ENCODE results near the gene SIVA1. TPM values are rescaled to one million over a fixed set of nuclear protein-coding genes. Genes with fewer than 3 reads are reported as not detected.

The SIVA1 gene
- total RNA-seq, 6 experiments from 2014 or later: 38.1 to 252 (median 50.6) TPM

DNA sequence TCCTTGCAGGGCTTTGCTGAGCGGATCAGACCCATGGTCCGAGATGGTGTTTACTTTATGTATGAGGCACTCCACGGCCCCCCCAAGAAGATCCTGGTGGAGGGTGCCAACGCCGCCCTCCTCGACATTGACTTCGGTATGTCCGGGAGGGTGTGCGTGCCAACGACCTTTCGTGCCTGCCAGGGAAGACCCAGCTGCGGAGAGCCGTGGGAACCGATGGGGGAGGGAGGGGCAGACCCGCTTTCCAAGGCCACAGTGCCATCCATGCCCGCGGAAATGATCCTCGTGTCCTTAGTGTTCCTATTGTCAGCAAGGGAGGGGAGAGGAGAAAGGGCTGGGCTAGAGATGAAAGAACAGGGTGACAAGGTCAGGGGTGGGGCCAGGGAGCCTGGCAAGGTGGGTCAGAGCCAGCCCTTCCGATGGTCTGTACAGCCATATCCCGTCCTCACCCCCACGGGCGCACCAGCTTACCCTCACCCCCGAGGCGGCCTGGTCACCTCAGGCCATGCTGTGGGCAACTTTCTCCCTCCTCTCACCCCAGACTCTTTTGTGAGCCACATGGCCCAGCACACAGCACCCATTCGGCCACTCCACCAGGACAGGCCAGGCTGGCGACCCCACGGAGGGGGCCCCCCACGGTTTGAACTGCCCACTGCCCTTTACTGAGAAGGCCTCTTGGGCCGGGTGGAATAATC is 11.7 kb upstream of the SIVA1 start:
- intact Hi-C loops (cut with DNase I): no loop called here
- WGBS (ENCODE audit: insufficient coverage, low coverage, low lambda C conversion rate, missing lambda C conversion rate): 58% methylated on average over 8 of the region's 29 CpGs
- no peaks in the 10 kb centered on the region for H3K27me3 ChIP-seq
- H3K9me3 ChIP-seq: no peaks in the 10 kb centered on the region
- peaks cover 0 to 4% (median 0%) of the 10 kb centered on the region in 4 donors for H3K36me3 ChIP-seq
- H3K4me1 ChIP-seq: peaks cover 0 to 20% (median 10%) of the 10 kb centered on the region in 4 donors
- no peak overlapping the region for H3K4me3 ChIP-seq
- DNase-seq: peak in 1 of 3 donors; percentile 21
- TF ChIP-seq, protein P1, sequence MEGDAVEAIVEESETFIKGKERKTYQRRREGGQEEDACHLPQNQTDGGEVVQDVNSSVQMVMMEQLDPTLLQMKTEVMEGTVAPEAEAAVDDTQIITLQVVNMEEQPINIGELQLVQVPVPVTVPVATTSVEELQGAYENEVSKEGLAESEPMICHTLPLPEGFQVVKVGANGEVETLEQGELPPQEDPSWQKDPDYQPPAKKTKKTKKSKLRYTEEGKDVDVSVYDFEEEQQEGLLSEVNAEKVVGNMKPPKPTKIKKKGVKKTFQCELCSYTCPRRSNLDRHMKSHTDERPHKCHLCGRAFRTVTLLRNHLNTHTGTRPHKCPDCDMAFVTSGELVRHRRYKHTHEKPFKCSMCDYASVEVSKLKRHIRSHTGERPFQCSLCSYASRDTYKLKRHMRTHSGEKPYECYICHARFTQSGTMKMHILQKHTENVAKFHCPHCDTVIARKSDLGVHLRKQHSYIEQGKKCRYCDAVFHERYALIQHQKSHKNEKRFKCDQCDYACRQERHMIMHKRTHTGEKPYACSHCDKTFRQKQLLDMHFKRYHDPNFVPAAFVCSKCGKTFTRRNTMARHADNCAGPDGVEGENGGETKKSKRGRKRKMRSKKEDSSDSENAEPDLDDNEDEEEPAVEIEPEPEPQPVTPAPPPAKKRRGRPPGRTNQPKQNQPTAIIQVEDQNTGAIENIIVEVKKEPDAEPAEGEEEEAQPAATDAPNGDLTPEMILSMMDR (IDR thresholded peaks at IDR 0.05): no peak
- no peak for TF ChIP-seq POLR2A (IDR thresholded peaks at IDR 0.05)
- no peak for ATAC-seq
- H3K27ac ChIP-seq: no peak overlapping the region

DNA sequence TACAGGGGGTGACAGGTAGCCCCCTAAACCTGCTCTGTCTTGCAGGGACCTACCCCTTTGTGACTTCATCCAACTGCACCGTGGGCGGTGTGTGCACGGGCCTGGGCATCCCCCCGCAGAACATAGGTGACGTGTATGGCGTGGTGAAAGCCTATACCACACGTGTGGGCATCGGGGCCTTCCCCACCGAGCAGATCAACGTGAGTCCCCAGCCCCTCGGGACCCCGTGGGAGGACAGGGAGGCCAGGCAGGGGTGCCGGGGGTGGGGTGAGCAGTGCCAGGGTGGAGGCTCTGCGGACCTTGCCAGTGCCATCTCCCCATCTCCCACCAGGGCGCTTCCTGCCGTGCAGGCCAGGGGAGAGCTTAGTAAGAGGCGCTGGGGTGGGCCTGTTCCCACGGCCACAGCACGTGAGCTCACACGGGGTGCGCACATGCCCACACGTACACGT is 11.1 kb upstream of the SIVA1 start:
- peak in 1 of 3 donors; percentile 21 for DNase-seq
- H3K36me3 ChIP-seq: peaks cover 0 to 4% (median 0%) of the 10 kb centered on the region in 4 donors
- no peaks in the 10 kb centered on the region for H3K9me3 ChIP-seq
- no peaks in the 10 kb centered on the region for H3K27me3 ChIP-seq
- TF ChIP-seq, protein P1 (IDR thresholded peaks at IDR 0.05): no peak
- TF ChIP-seq POLR2A (IDR thresholded peaks at IDR 0.05): no peak
- 90% methylated on average over 2 of the region's 23 CpGs for WGBS (ENCODE audit: insufficient coverage, low coverage, low lambda C conversion rate, missing lambda C conversion rate)
- no peak for ATAC-seq
- no peak overlapping the region for H3K4me3 ChIP-seq
- H3K4me1 ChIP-seq: peaks cover 0 to 21% (median 10%) of the 10 kb centered on the region in 4 donors
- intact Hi-C loops (cut with DNase I): no loop called here
- H3K27ac ChIP-seq: no peak overlapping the region

DNA sequence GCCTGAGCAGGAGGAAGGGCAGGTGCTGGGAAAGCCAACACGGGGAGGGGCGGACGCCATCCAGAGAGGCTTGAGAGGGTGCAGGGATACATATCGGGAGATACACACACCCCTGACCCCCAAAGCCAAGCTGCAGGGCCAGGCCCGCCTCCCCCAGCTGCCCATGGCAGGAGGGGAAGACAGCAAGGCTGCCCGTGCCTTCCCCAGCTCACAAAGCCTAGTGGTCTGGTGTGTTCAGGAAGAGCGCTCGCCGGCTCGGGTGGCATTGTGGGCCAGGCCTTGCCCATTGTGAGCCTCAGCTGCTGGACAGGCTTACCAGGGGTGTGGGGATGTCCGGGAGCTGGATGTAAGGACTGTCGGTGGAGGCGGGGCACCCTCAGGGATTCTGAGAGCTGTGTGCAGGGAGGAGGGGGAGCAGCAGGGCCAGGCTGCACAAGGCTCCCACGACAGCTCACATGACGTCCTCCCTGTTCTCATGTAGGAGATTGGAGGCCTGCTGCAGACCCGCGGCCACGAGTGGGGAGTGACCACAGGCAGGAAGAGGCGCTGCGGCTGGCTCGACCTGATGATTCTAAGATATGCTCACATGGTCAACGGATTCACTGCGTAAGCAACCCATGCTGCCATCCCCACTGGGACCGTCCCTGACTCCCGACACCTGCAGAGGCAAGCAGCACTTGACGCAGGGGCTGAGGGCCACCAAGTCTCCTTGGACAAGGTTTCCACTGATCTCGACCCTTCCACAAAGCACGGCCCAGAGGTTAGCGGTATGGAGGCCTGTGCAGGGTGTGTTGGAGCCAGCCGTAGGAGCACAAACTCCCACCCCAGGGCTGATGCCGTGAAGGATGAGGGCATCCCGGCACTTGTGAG is 10.1 kb upstream of the SIVA1 start:
- ATAC-seq (no peak), DNase-seq (peak in 1 of 3 donors; percentile 19)
- 100% methylated on average over 3 of the region's 32 CpGs for WGBS (ENCODE audit: insufficient coverage, low coverage, low lambda C conversion rate, missing lambda C conversion rate)
- Histone ChIP-seq H3K4me1 (peaks cover 0 to 20% (median 9%) of the 10 kb centered on the region in 4 donors), H3K4me3 (no peak overlapping the region), H3K9me3 (no peaks in the 10 kb centered on the region), H3K36me3 (peaks cover 0 to 4% (median 0%) of the 10 kb centered on the region in 4 donors), H3K27me3 (no peaks in the 10 kb centered on the region), H3K27ac (no peak overlapping the region)
- intact Hi-C loops (cut with DNase I): no loop called here
- TF ChIP-seq POLR2A (IDR thresholded peaks at IDR 0.05): no peak
- TF ChIP-seq, protein P1 (IDR thresholded peaks at IDR 0.05): no peak

DNA sequence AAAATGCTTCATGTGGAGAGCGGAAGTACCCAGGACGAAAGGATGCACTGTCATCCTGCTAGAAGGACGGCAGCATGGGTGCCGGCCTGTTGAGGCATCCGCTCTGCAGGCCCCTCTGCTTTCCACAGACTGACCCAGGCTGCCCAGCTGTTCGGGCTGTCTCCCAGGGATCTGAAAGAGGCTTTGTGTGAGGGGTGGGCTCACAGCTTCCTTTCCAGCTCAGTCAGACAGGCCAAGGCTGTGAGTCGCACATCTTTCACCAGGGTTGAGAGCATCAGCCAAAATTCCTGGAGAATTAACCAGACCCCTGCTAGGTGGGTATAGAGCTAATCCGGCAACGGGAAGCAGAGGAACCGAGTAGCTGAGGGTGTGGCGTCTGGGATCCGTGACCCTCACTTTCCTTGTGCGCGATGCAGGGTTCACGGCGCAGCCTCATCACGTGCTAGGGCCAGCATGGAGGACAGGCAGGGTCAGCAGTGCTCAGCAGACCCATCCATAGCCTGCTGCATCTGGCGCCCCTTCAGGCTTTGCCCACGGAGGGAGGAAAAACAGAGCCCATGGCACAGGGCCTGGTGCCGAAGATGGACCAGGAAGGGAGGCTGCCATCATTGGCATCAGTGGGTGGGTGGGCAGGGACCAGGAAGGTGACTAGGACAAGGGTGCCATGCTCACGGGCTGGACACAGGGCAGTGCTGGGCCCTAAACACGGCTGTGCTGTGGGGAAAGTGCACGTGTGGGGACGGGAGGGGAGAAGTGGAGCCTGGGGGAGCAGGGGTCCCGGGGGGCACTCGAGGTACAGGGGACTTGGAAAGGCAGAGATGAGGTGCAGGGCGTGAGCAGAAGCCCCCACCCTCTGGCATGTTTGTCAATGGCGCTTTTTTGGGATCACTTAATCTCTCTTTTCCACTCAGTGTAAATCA is 9.2 kb upstream of the SIVA1 start:
- Histone ChIP-seq H3K27me3 (no peaks in the 10 kb centered on the region), H3K27ac (no peak overlapping the region), H3K4me1 (peaks cover 0 to 29% (median 13%) of the 10 kb centered on the region in 4 donors), H3K4me3 (no peak overlapping the region), H3K9me3 (no peaks in the 10 kb centered on the region), H3K36me3 (peaks cover 0 to 4% (median 0%) of the 10 kb centered on the region in 4 donors)
- DNase-seq: peak in 1 of 3 donors; percentile 17
- WGBS (ENCODE audit: insufficient coverage, low coverage, low lambda C conversion rate, missing lambda C conversion rate): 86% methylated on average over 14 of the region's 28 CpGs
- no peak for ATAC-seq
- TF ChIP-seq, protein P1 (IDR thresholded peaks at IDR 0.05): no peak
- no peak for TF ChIP-seq POLR2A (IDR thresholded peaks at IDR 0.05)
- intact Hi-C loops (cut with DNase I): no loop called here

Data from right lobe of liver (tissue), 6 donors.